ENCODE data around the gene SYT17. TPM values are rescaled to one million over a fixed set of nuclear protein-coding genes. Genes with fewer than 3 reads are reported as not detected.

The SYT17 gene
- total RNA-seq, 1 experiment from 2014 or later, result 11.8 TPM

GRCh38 chr16:19212059-19212458 lies 44.0 kb downstream of the SYT17 start:
- POLR2A ChIA-PET (ENCODE audit: unreplicated experiment), result no interaction called here
- peaks cover 11% of the 10 kb centered on the region for H3K4me1 ChIP-seq (ENCODE audit: insufficient read depth, low read length)
- no peaks in the 10 kb centered on the region for H4K20me1 ChIP-seq (ENCODE audit: low read length)
- no peaks in the 10 kb centered on the region for H3K79me2 ChIP-seq (ENCODE audit: low read length)
- no peaks in the 10 kb centered on the region for H3K27me3 ChIP-seq (ENCODE audit: low read length)
- no peak overlapping the region for H3K27ac ChIP-seq (ENCODE audit: low read length)
- CTCF ChIA-PET, result no interaction called here
- H3K9ac ChIP-seq (ENCODE audit: low read length), result no peak overlapping the region
- ATAC-seq (no peak), DNase-seq (no peak)
- no peak overlapping the region for H3K4me2 ChIP-seq (ENCODE audit: low read length)
- H3K9me3 ChIP-seq (ENCODE audit: low read length), result no peaks in the 10 kb centered on the region
- BruUV-seq (replicated peaks), result no TSS peak
- no peak overlapping the region for H2AFZ ChIP-seq (ENCODE audit: low read length)
- intact Hi-C loops (cut with micrococcal nuclease), result no loop called here
- no peaks in the 10 kb centered on the region; the same call in 1 of the 2 replicates for H3K36me3 ChIP-seq (ENCODE audit: low read depth, low read length)
- H3F3A ChIP-seq (ENCODE audit: low read length, unreplicated experiment), result no peaks in the 10 kb centered on the region
- TF ChIP-seq CTCF (conservative IDR thresholded peaks at IDR 0.05; ENCODE audit: low read depth, low read length) (no peak), EZH2 (IDR thresholded peaks at IDR 0.05; ENCODE audit: low read length, unreplicated experiment) (no peak), EZH2phosphoT487 (IDR thresholded peaks at IDR 0.05; ENCODE audit: borderline replicate concordance, low read length) (no peak)
- no peaks in the 10 kb centered on the region for H3K9me2 ChIP-seq (replicated peaks; ENCODE audit: low read length)
- H3K4me3 ChIP-seq (ENCODE audit: low read length), result no peak overlapping the region

GRCh38 chr16:19213885-19214284 lies 45.8 kb downstream of the SYT17 start:
- CTCF ChIA-PET, result no interaction called here
- intact Hi-C loops (cut with micrococcal nuclease), result no loop called here
- no peak for ATAC-seq

GRCh38 chr16:19215705-19216104 lies 47.7 kb downstream of the SYT17 start:
- Histone ChIP-seq H3K9me2 (replicated peaks; ENCODE audit: low read length) (no peaks in the 10 kb centered on the region), H3K4me3 (ENCODE audit: low read length) (no peak overlapping the region), H3K79me2 (ENCODE audit: low read length) (no peaks in the 10 kb centered on the region), H3K27me3 (ENCODE audit: low read length) (no peaks in the 10 kb centered on the region), H3F3A (ENCODE audit: low read length, unreplicated experiment) (no peaks in the 10 kb centered on the region), H3K4me2 (ENCODE audit: low read length) (no peak overlapping the region), H3K27ac (ENCODE audit: low read length) (no peak overlapping the region), H3K36me3 (ENCODE audit: low read depth, low read length) (no peaks in the 10 kb centered on the region; the same call in 1 of the 2 replicates), H3K9me3 (ENCODE audit: low read length) (no peaks in the 10 kb centered on the region), H4K20me1 (ENCODE audit: low read length) (no peaks in the 10 kb centered on the region), H3K4me1 (ENCODE audit: insufficient read depth, low read length) (peaks cover 3% of the 10 kb centered on the region), H2AFZ (ENCODE audit: low read length) (no peak overlapping the region), H3K9ac (ENCODE audit: low read length) (no peak overlapping the region)
- POLR2A ChIA-PET (ENCODE audit: unreplicated experiment), result no interaction called here
- ATAC-seq (no peak), DNase-seq (no peak)
- CTCF ChIA-PET, result no interaction called here
- intact Hi-C loops (cut with micrococcal nuclease), result no loop called here
- no peak for TF ChIP-seq EZH2 (IDR thresholded peaks at IDR 0.05; ENCODE audit: low read length, unreplicated experiment)
- TF ChIP-seq EZH2phosphoT487 (IDR thresholded peaks at IDR 0.05; ENCODE audit: borderline replicate concordance, low read length), result no peak
- no peak for TF ChIP-seq CTCF (conservative IDR thresholded peaks at IDR 0.05; ENCODE audit: low read depth, low read length)
- BruUV-seq (replicated peaks), result no TSS peak

More at GRCh38 chr16:19213885-19214284, 45.8 kb downstream of the SYT17 start:
- Histone ChIP-seq H3K4me2 (ENCODE audit: low read length) (no peak overlapping the region), H3K27me3 (ENCODE audit: low read length) (no peaks in the 10 kb centered on the region), H2AFZ (ENCODE audit: low read length) (no peak overlapping the region), H3K4me3 (ENCODE audit: low read length) (no peak overlapping the region), H3K9me3 (ENCODE audit: low read length) (no peaks in the 10 kb centered on the region), H3K27ac (ENCODE audit: low read length) (no peak overlapping the region), H3K9ac (ENCODE audit: low read length) (no peak overlapping the region), H4K20me1 (ENCODE audit: low read length) (no peaks in the 10 kb centered on the region), H3K79me2 (ENCODE audit: low read length) (no peaks in the 10 kb centered on the region), H3K36me3 (ENCODE audit: low read depth, low read length) (no peaks in the 10 kb centered on the region; the same call in 1 of the 2 replicates), H3K4me1 (ENCODE audit: insufficient read depth, low read length) (peaks cover 11% of the 10 kb centered on the region), H3F3A (ENCODE audit: low read length, unreplicated experiment) (no peaks in the 10 kb centered on the region), H3K9me2 (replicated peaks; ENCODE audit: low read length) (no peaks in the 10 kb centered on the region)
- no TSS peak for BruUV-seq (replicated peaks)
- TF ChIP-seq CTCF (conservative IDR thresholded peaks at IDR 0.05; ENCODE audit: low read depth, low read length) (peak; percentile 32; the same call in 1 of the 2 replicates), EZH2phosphoT487 (IDR thresholded peaks at IDR 0.05; ENCODE audit: borderline replicate concordance, low read length) (no peak)
- POLR2A ChIA-PET (ENCODE audit: unreplicated experiment), result no interaction called here
- DNase-seq, result no peak
